ENCODE data around the gene SCO1. TPM values are rescaled to one million over a fixed set of nuclear protein-coding genes. Genes with fewer than 3 reads are reported as not detected.

The SCO1 gene
- total RNA-seq, 4 donors from 2014 or later: 11.9 to 34.2 (median 14.1) TPM

GRCh38 chr17:10742431-10742830 is 45.1 kb upstream of the SCO1 start:
- H3K27me3 ChIP-seq: no peaks in the 10 kb centered on the region
- TF ChIP-seq POLR2AphosphoS5 (IDR thresholded peaks at IDR 0.05) (no peak), CTCF (IDR thresholded peaks at IDR 0.05) (no peak), POLR2A (IDR thresholded peaks at IDR 0.05) (no peak), EP300 (IDR thresholded peaks at IDR 0.05) (no peak)
- H3K4me1 ChIP-seq: peaks cover 24% of the 10 kb centered on the region
- WGBS: 92% methylated on average over 6 of the region's 6 CpGs
- no peak overlapping the region for H3K27ac ChIP-seq
- no peaks in the 10 kb centered on the region for H3K36me3 ChIP-seq
- no peak overlapping the region for H3K4me3 ChIP-seq
- no peaks in the 10 kb centered on the region for H3K9me3 ChIP-seq
- DNase-seq (ENCODE audit: low spot score in 2 of 2): no peak

GRCh38 chr17:10741416-10742135 is 44.2 kb upstream of the SCO1 start:
- H3K27me3 ChIP-seq: no peaks in the 10 kb centered on the region
- WGBS: 90% methylated on average over 10 of the region's 10 CpGs
- H3K9me3 ChIP-seq: no peaks in the 10 kb centered on the region
- H3K4me3 ChIP-seq: no peak overlapping the region
- TF ChIP-seq POLR2AphosphoS5 (IDR thresholded peaks at IDR 0.05): no peak
- no peak for TF ChIP-seq EP300 (IDR thresholded peaks at IDR 0.05)
- TF ChIP-seq POLR2A (IDR thresholded peaks at IDR 0.05): no peak
- no peak for TF ChIP-seq CTCF (IDR thresholded peaks at IDR 0.05)
- DNase-seq (ENCODE audit: low spot score in 2 of 2): no peak
- no peaks in the 10 kb centered on the region for H3K36me3 ChIP-seq
- H3K4me1 ChIP-seq: peaks cover 30% of the 10 kb centered on the region
- no peak overlapping the region for H3K27ac ChIP-seq

- Histone ChIP-seq H3K27ac (no peak overlapping the region), H3K4me3 (no peak overlapping the region), H3K4me1 (peaks cover 18% of the 10 kb centered on the region), H3K27me3 (no peaks in the 10 kb centered on the region), H3K9me3 (no peaks in the 10 kb centered on the region), H3K36me3 (no peaks in the 10 kb centered on the region)
- no peak for DNase-seq (ENCODE audit: low spot score in 2 of 2)
- 85% methylated on average over 5 of the region's 5 CpGs for WGBS
- TF ChIP-seq CTCF (IDR thresholded peaks at IDR 0.05): no peak
- no peak for TF ChIP-seq POLR2AphosphoS5 (IDR thresholded peaks at IDR 0.05)
- no peak for TF ChIP-seq EP300 (IDR thresholded peaks at IDR 0.05)
- no peak for TF ChIP-seq POLR2A (IDR thresholded peaks at IDR 0.05)
These were observed 42.1 kb upstream of the SCO1 start for GRCh38 chr17:10739386-10739785.

GRCh38 chr17:10738521-10739258 is 41.4 kb upstream of the SCO1 start:
- TF ChIP-seq CTCF (IDR thresholded peaks at IDR 0.05) (no peak), POLR2AphosphoS5 (IDR thresholded peaks at IDR 0.05) (no peak), POLR2A (IDR thresholded peaks at IDR 0.05) (no peak), EP300 (IDR thresholded peaks at IDR 0.05) (no peak)
- DNase-seq (ENCODE audit: low spot score in 2 of 2): peak in 1 of 2 donors; percentile 58
- Histone ChIP-seq H3K36me3 (no peaks in the 10 kb centered on the region), H3K4me1 (peaks cover 14% of the 10 kb centered on the region), H3K27ac (no peak overlapping the region), H3K4me3 (no peak overlapping the region), H3K9me3 (no peaks in the 10 kb centered on the region), H3K27me3 (no peaks in the 10 kb centered on the region)
- WGBS: 50% methylated on average over 5 of the region's 5 CpGs

- Histone ChIP-seq H3K27me3 (no peaks in the 10 kb centered on the region), H3K4me1 (peaks cover 8% of the 10 kb centered on the region), H3K36me3 (no peaks in the 10 kb centered on the region), H3K4me3 (no peak overlapping the region), H3K27ac (no peak overlapping the region), H3K9me3 (no peaks in the 10 kb centered on the region)
- 85% methylated on average over 3 of the region's 3 CpGs for WGBS
- TF ChIP-seq POLR2A (IDR thresholded peaks at IDR 0.05): no peak
- DNase-seq (ENCODE audit: low spot score in 2 of 2): no peak
These were observed 40.4 kb upstream of the SCO1 start for GRCh38 chr17:10737736-10738135.
